Measurements from ENCODE around the gene MT1B.

GRCh38 chr16:56629531-56629930, 22.2 kb upstream of the MT1B start:
- no peak for TF ChIP-seq CTCF (IDR thresholded peaks at IDR 0.05)
- no peak for TF ChIP-seq POLR2A (IDR thresholded peaks at IDR 0.05)

All from thyroid gland (tissue), 4 donors.